Left ventricle myocardium inferior (tissue), 1 donor: Measurements from ENCODE around the gene ZNF831. TPM values are rescaled to one million over a fixed set of nuclear protein-coding genes. Genes with fewer than 3 reads are reported as not detected.

ENCODE experiments used
- DNase-seq: peaks from one replicate; pipeline ENCODE4 v3.0.0-alpha.2; 2020
- H3K27ac ChIP-seq: fragments of 200-600 bp; replicated peaks from 2 replicates; pipeline ENCODE4 v1.8.0; 2021
- H3K27me3 ChIP-seq: fragments of 200-600 bp; 2 replicates; pipeline ENCODE4 v1.8.0; 2021; ENCODE audit warnings: low read depth
- H3K36me3 ChIP-seq: fragments of 200-600 bp; 2 replicates; pipeline ENCODE4 v1.8.0; 2021
- H3K4me1 ChIP-seq: fragments of 200-600 bp; 2 replicates; pipeline ENCODE4 v1.8.0; 2021
- H3K4me3 ChIP-seq: fragments of 200-600 bp; 2 replicates; pipeline ENCODE4 v1.8.0; 2021; ENCODE audit warnings: mild to moderate bottlenecking, moderate library complexity
- H3K9me3 ChIP-seq: fragments of 200-600 bp; replicated peaks from 2 replicates; pipeline ENCODE4 v1.8.0; 2021
- intact Hi-C: fragments of 100-400 bp; cut with micrococcal nuclease; formaldehyde crosslinking; loops from one replicate; pipeline ENCODE4 v1.11.0; 2022
- total RNA-seq: library from RNA; stranded (reverse); fragmentation: NEBNext Ultra II Directional; extraction: Animal tissue kit (Norgen Biotek cat#: 25700); gene quantifications from one replicate; pipeline ENCODE4 v1.2.1, GENCODE V29; 2021
- TF ChIP-seq, protein P1 (sequence below): fragments of 200-600 bp; IDR thresholded peaks from 2 replicates; pipeline ENCODE4 v1.8.0; 2021; ENCODE audit warnings: antibody characterized with exemption, mild to moderate bottlenecking, borderline replicate concordance
- donor health status: DM: no; HTN: yes; CAD: no; lungs with severe emphysema.

ZNF831 gene
- total RNA-seq, 1 donor from 2014 or later: 0.05 TPM

DNA sequence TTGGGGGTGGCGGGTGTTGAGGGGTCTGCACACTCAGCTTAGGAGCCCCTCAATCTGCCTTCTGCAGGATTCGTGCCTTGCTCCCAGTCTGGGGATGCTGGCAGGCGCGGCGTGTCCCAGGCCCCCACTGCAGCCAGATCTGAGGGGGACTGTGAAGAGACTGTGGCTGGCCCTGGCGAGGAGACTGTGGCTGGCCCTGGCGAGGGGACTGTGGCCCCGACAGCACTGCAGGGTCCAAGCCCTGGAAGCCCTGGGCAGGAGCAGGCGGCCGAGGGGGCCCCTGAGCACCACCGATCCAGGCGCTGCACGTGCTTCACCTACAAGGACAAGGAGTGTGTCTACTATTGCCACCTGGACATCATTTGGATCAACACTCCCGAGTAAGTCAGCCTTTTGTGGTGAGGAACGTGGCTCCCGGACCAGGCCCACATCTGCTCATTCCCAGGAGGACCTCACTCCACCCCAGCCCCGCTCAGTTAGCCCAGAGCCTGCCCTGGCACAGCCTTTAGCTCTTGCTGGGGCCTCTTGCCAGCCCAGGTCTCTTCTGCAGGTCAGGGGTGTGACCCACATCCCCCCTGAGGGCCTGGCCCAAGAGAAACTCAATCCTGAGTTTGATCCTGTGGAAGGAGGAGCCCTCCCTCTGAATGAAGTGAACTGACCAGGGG lies 137.9 kb downstream of the ZNF831 start:
- peaks cover 9% of the 10 kb centered on the region for H3K4me1 ChIP-seq
- H3K27me3 ChIP-seq: peaks cover 99% of the 10 kb centered on the region
- no peaks in the 10 kb centered on the region for H3K9me3 ChIP-seq
- intact Hi-C loops: no loop called here
- H3K4me3 ChIP-seq: no peak overlapping the region
- H3K36me3 ChIP-seq: no peaks in the 10 kb centered on the region
- TF ChIP-seq, protein P1, sequence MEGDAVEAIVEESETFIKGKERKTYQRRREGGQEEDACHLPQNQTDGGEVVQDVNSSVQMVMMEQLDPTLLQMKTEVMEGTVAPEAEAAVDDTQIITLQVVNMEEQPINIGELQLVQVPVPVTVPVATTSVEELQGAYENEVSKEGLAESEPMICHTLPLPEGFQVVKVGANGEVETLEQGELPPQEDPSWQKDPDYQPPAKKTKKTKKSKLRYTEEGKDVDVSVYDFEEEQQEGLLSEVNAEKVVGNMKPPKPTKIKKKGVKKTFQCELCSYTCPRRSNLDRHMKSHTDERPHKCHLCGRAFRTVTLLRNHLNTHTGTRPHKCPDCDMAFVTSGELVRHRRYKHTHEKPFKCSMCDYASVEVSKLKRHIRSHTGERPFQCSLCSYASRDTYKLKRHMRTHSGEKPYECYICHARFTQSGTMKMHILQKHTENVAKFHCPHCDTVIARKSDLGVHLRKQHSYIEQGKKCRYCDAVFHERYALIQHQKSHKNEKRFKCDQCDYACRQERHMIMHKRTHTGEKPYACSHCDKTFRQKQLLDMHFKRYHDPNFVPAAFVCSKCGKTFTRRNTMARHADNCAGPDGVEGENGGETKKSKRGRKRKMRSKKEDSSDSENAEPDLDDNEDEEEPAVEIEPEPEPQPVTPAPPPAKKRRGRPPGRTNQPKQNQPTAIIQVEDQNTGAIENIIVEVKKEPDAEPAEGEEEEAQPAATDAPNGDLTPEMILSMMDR: no peak
- H3K27ac ChIP-seq: no peak overlapping the region
- DNase-seq: no peak

DNA sequence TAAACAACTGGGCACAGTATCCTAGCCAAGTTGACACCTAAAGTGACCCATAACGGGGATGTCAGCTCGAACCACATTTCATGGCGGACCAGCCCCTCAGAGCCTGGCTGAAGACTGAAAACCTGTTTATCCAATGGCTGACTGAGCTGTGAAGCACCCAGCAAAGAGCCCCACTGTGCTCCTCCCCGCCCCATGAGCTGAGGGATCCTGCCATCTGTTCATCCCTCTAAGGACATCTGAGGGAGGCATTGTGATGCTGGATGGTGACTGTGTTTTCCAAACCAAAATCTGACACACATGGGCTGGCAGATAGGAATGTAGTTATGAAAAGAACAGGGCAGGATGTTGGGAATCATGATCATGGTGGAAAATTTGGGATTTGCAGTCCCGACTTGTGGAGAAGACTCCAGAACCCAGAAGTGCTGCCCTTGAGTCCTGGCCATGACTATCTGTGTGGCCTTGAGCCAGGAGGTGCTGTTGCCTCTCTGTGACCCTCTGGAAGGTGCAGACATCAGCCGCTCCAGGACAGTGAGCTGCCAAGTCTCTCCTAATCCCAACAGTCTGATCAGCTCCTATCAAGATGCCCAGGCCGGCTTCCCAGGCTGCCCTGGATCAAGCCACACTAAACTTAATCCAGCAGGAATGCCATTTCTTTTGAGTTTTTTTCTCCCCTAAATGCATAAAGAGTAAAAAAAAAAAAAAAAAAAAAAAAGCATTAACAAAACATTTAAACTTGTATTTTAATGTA lies 142.5 kb downstream of the ZNF831 start:
- Histone ChIP-seq H3K4me1 (no peaks in the 10 kb centered on the region), H3K27ac (no peak overlapping the region), H3K9me3 (no peaks in the 10 kb centered on the region), H3K27me3 (peaks cover 89% of the 10 kb centered on the region), H3K4me3 (no peak overlapping the region), H3K36me3 (no peaks in the 10 kb centered on the region)
- TF ChIP-seq, protein P1: no peak
- DNase-seq: no peak
- intact Hi-C loops: no loop called here

DNA sequence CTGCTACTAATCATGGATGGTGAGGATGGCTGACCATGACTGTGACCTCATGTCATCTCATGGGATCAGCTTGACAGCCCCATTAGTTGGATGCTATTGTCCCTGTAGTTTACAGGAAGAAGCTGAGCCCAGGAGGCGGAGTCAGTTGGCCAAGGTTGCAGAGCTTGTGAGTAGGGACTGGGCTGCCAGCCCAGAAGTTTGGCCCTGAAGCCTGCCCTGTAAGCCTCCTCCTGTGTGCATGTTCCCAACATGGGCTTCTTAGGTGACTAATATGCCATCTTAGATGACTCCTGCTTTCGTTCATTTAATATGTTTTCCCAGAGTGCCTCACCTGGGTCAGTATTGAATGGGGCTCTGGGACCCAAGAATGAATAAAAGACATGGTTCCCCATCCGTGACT lies 143.6 kb downstream of the ZNF831 start:
- H3K27me3 ChIP-seq: peaks cover 77% of the 10 kb centered on the region
- DNase-seq: no peak
- intact Hi-C loops: no loop called here
- no peaks in the 10 kb centered on the region for H3K4me1 ChIP-seq
- TF ChIP-seq, protein P1: no peak
- no peak overlapping the region for H3K27ac ChIP-seq
- H3K36me3 ChIP-seq: no peaks in the 10 kb centered on the region
- no peak overlapping the region for H3K4me3 ChIP-seq
- no peaks in the 10 kb centered on the region for H3K9me3 ChIP-seq

Other genes starting within 250 kb of the ZNF831 start
- gene NELFCD, start 182.6 kb upstream of the ZNF831 start, total RNA-seq: 30.4 TPM
- gene CTSZ, start 156.6 kb upstream of the ZNF831 start, total RNA-seq: 131 TPM
- gene TUBB1, start 144.4 kb upstream of the ZNF831 start, total RNA-seq: 0.30 TPM
- gene ATP5F1E, start 131.5 kb upstream of the ZNF831 start, total RNA-seq: 134 TPM
- 46.6 TPM for gene PRELID3B, start 121.0 kb upstream of the ZNF831 start, total RNA-seq
- not detected for gene EDN3, start 136.8 kb downstream of the ZNF831 start, total RNA-seq